Endometrium (tissue), 2 donors: ENCODE data around the gene LUC7L2.
"Not testable (repeated sequence)": the region's sequence is repeated elsewhere in the genome, so short reads cannot be mapped to it uniquely, and the experiment has no call there.

ENCODE experiments used
- FAIRE-seq: peaks from 2 replicates; lab custom pipeline; 2012; peaks lifted over from hg19 to GRCh38; lab: Jason Lieb, UNC
- donor health status: control.
- donor health status: control.

Gene LUC7L2, protein sequence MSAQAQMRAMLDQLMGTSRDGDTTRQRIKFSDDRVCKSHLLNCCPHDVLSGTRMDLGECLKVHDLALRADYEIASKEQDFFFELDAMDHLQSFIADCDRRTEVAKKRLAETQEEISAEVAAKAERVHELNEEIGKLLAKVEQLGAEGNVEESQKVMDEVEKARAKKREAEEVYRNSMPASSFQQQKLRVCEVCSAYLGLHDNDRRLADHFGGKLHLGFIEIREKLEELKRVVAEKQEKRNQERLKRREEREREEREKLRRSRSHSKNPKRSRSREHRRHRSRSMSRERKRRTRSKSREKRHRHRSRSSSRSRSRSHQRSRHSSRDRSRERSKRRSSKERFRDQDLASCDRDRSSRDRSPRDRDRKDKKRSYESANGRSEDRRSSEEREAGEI

DNA sequence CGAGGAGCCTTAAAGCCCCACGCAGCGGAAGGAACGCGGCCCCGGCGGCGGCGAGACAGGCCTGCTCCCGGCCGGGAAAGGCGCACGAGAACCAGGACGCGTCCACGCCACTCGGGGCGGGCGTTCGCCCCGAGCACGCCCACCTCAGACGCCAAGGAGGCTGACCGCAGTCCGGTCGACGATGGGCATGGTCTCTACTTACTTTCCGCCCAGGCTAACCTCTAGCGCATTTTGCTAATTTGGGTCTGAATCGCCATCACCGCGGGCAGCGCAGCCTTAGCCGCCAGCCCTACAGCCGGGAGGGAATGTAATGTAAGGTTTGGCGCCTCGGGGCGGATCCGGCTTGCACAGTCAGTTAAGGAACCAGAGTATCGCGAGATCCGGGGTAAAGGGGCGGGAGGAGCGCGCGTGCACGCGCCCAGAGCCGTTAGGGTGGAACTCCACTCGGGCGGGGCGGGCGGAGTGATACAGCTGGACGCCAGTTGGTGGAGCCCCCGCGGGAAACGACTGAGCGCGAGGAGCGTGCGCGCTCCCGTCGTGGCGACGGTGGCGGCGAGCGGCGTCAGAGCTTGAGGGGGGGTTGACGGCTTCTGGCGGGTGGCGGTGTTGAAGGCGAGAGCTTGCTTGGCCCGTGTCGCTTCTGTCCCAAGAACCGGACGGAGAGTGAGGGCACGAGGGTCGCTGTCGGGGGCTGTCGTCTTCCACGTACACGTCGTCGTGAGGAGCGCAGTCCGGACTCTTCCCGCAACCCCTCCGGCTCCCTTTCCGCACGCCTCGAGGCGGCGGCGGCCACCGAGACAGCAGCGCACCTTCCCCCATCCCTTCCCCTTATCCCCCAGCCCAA is at the start of gene LUC7L2:
Gene LUC7L2, plus strand, starts transcription at position 529 of the 844 bp plus-strand sequence. CDS start 368 bp downstream, outside the sequence.
- peak; percentile 50 for FAIRE-seq

DNA sequence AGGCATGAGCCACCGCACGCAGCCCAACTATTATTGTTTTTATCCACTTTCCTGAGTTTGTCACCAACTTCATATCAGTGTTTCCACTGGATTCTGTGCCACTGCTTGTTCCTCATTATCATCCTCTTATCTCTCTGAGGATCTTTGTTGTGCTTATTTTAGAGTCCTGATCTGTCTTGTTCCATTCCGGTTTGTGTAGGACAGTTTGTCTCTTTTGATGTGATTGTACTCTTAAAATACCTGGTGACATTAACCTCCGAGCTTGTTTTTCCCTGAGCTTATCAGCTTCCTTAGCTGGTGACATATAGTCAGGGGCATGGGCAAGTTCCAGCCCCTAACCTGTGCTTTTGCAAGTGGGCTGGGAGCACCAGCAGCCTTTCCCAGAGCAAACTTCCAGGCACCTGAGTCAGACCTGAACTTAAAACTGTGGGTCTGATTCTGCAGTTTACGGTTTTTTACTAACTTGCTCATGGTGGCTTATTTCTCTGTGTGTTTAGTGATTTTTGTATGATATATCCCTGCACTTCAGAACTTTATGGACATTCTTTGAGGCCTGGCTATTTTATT is 41.7 kb upstream of the LUC7L2 start:
- no peak for FAIRE-seq

DNA sequence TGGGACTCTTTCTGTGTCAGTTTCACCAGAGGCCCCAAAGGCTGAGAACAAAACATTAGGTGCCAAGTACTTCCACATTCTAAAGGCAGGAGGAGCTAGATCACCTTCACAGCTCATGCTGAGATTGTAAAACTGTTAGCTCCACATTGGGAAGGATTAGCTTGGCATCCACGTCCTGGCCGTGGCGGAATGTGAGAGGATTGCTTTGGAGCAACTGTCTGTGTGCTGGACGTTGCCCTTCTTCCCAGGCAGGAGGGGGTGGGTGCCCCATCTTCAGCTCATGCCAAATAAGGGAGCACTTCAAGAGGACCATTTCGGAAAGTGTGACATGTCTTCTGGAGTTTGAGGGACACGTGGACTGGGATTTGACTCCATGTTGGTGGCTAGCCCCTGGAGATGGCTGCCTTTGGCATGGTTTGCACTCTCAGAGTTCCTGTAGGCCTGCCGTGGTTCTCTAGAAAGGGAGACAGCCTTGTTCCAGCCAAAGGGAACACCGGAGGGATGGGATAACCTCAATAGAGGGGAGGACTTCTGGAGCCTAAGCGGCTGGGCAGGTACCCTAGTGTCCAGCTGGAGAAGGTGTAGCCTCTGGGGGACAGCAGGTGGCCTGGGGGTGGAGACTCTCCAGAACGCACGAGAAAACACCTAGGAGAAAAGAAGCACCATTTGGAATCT is 38.5 kb upstream of the LUC7L2 start:
- no peak for FAIRE-seq

DNA sequence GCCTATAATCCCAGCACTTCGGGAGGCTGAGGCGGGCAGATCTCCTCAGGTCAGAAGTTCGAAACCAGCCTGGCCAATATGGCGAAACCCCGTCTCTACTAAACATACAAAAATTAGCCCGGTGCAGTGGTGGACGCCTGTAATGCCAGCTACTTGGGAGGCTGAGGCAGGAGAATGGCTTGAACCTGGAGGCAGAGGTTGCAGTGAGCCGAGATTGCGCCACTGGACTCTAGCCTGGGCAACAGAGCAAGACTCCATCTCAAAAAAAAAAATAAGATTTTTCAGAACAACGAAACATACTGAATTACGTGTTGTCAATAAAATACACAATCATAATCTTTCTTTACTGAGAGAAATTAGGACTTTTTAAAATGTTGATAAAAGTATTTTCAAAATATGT is 35.0 kb upstream of the LUC7L2 start:
- FAIRE-seq: peak; percentile 18

DNA sequence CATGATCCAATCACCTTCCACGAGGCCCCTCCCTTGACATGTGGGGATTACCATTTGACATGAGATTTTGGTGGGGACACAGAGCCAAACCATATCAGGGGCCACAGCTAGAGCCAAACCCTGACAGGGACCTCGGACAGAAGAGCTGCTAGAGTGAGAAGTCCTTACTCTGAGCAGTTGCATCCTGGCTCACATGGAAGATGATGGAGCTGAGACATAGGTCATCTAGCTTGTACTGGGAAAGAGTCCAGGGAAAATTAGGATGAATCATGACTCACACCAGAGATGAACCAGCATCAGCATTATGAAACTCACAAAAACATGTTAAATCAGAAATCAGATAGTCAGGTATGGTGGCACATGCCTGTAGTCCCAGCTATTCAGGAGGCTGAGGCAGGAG is 31.3 kb upstream of the LUC7L2 start:
- FAIRE-seq: no peak

DNA sequence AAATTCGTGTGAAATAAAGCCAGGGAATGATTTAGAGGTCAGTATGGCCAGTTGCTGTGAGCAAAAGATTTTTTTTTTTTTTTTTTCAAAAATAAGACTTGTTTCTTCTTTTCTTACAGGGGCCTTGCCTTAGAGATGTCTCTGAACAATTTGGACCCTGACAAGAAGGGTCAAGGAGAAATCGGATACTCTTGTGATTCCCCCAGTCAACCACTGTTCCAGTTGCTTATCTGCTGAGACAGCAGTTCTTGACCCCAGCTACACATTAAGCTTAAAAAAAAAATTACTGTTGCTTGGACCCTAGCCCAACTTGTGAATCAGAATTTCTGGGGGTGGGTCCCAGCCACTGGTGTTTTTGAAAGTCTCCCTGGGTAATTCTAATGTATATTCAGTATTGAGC is 30.6 kb upstream of the LUC7L2 start:
- no peak for FAIRE-seq

DNA sequence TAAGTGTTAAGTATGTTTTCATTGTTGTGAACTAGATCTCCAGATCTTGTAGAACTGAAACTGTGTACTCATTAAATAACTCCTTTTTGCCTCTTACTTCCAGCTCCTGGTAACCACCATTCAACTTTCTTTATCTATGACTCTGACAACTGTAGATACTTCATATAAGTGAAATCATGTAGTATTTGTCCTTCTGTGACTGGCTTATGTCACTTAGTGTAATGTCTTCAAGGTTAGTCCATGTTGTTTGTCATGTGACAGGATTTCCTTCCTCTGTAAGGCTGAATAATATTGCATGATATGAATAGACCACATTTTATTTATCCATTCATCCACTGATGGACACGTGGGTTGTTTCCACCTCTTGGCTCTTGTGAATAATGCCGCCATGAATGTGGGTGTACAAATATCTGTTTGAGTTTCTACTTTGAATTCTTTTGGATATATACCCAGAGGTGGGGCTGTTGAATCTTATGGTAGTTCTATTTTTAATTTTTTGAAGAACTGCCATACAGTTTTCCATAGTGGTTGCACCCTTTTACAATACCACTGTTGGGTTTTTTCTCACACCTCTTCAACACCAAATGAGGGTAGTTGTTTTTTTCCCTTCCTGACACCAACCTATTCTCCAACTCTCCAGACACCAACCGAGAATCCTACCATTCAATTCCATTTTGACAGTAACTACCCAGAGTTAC is 29.2 kb upstream of the LUC7L2 start:
- no peak for FAIRE-seq

DNA sequence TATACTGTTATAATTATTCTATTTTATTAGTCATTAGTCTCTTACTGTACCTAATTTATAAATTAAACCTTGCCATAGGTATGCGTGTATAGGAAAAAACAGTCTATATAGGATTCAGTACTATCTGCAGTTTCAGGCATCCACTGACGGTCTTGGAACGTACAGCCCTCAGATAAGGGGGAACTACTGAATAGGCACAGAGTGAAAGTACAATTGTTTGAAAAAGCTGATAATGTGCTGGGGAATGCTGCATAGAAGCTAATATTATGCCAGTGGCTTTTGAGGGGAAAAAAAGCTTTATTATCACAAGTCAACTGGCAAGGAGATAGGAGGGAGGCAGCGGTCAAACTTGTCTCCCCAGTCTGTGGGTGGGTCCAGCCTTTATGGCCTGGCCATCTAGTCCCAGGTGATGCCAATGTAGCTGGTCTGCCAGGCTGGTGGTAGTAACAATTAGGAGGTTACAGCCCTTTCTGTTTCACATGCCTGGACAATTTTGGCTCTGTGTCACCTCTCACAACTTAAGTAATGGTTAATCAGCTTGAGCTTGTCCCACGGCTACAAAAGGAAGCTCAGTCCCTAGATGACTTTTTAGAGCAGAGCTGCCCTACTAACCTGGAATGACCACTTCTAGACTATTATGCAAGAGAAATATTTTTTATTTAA is 26.9 kb upstream of the LUC7L2 start:
- no peak for FAIRE-seq

DNA sequence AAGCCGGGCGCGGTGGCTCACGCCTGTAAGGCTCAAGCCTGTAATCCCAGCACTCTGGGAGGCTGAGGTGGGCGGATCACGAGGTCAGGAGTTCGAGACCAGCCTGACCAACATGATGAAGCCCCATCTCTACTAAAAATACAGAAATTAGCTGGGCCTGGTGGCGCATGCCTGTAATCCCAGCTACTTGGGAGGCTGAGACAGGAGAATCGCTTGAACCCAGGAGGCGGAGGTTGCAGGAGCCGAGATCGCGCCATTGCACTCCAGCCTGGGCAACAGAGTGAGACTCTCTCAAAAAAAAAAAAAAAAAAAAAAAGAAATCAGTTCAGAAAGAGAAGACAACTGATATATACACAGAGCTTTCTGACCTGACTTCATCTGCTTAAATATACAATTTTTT is 26.3 kb upstream of the LUC7L2 start:
- FAIRE-seq: not testable (repeated sequence)

DNA sequence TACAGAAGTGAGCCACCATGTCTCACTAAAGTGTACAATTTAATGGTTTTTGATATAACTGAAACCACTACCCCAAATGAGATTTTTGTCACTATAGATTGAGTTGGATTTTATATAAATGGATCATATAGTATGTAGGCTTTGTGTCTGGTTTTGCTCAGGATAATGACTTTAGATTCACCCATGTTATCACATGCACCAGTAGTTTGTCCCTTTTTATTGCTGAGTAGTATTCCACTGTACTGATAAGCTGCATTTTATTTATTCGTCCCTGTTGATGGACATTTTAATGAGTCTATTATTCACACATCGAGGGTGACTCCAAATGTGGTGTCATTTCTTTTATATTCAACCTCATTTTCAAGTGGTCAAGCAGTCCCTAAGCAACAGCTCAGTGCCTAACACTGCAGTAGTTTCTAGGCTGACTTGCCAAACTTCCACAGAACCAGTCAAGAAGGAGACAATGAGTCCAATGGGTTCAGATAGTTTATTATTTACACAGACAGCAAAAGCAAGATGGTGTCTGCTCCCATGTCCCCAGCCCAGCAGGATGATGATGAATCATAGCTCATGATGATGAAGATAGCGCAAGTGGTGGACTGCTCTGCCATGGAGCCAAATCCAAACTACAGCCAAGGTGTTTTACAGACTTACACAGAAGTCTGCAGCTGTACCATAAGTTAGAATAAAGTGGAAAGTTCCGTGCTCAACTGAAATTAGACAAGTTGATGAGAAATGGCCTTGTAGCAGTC is 25.1 kb upstream of the LUC7L2 start:
- FAIRE-seq: no peak

DNA sequence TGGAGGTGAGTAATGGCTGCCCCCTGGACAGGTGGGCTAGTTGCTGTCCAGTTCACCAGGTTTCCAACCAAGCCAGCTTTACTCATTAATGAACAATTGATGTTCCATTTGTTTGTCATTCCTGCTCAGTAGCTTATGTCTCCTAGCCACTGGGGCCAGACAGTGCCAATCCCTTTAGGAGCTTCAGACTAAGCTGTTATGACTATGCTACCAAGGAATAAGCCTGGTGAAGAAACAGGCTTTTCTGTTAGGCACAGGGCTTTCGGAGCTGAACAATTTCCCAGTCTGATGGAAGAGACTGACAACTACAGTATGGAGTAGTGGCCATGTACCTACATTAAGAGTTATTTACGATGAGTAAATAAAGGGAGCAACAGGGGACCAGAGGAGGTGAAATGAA is 20.7 kb upstream of the LUC7L2 start:
- FAIRE-seq: no peak

DNA sequence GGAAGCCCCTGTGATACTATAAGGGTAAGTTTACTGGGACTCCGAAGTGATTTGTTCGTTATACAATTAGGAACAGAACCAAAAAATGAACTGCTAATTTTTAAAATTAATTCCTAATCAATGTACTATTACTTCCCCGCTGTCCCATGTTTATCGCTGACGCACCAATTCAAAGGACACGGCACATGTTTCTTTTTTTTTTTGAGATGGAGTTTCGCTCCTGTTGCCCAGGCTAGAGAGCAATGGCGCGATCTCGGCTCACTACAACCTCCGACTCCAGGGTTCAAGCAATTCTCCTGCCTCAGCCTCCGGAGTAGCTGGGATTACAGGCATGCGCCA is 20.0 kb upstream of the LUC7L2 start:
- no peak for FAIRE-seq

DNA sequence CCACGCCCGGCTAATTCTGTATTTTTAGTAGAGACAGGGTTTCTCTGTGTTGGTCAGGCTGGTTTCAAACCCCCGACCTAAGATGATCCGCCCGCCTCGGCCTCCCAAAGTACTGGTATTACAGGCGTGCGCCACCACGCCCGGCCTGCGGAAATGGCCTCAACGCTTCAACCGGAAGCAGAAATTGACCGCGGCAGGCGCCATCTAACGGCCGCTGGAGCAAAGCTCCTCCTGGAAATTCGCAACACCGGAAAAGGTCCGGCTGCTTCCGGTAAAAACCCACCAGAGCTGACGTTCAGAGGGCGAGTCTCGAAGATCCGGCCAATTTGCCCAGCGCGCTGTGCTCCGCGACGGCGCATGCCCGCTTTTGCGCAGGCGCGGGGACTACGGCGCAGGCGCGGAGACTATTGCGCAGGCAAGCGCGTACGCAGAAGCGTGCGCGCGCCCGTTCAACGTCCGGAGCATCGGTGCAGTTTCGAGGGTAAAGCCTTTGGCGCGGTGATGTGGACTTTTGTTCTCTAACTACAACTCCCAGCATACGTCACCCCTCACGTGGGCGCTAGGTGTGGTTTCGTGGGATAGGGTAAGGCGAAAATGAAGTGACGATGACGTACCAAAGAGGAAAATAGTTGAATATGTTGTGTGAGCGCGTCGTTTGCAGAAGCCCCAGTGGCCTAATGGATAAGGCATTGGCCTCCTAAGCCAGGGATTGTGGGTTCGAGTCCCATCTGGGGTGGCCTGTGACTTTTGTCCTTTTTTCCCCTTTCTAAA is 19.5 kb upstream of the LUC7L2 start:
- FAIRE-seq: peak; percentile 94

DNA sequence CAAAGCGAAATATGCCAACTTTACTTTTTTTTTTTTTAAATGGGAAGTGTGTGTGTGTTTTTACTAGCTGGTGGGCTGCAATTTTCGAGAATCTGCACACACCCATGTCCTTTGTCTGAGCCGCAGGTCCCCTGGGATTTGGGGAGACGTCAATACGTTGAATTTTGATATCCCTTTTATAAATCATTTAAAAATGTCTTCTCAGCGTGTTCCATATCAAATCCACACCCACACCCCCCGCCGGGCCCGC is 19.0 kb upstream of the LUC7L2 start:
- FAIRE-seq: no peak

DNA sequence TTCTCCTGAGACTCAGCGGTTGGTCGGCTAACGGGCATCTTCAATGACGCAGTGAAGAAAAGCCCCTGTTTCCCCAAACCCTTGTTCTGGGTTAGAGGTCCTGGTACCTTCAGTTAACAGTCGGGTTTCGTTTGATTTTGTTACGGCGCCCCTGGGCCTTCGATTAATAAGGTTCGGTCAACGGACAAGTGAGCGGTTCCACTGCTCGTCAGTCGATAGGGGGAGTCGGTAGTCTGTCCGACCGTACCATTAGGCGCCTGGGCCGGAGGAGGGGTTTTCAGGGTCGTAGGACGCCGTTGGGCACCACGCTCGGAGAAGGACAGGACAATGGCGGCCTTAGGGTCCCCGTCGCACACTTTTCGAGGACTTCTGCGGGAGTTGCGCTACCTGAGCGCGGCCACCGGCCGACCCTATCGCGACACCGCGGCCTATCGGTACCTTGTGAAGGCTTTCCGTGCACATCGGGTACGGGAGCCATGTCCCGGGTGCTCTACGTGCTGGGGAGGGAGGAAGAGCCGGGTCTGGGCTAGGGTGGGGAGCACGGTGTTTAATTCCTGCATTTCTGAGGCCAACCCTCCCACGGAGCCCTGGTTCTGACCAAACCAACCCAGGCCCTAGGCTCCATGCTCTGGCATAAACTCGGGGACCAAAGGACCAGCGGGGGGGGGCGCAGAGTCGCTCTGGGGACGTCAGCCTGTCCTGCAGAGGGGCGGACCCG is 18.5 kb upstream of the LUC7L2 start, which contains the start of gene FMC1:
Gene FMC1, plus strand, starts transcription at position 280 of the 718 bp plus-strand sequence. Its CDS starts 48 bp downstream, at position 328.
- FAIRE-seq: peak; percentile 64

DNA sequence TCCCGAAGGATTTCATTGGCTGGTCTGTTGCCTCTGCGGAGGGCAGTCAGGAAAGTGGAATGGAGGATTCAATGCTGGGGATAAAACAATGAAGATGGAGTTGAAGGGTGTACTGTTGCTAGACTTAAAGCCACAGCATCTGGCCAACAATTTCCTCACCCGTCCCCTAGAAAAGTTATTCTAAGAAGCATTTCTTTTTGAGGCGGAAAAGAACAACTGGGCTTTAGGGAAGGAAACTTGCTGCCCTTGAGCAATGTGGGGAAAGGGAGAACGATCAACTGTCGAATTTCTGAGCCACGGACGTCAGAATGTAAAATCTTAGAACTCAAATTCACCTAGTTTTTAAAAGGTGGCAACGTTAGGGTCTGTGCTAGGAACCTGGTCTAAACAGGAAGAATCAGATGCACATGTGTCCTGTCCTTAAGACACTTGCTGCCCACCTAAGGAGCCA is 17.9 kb upstream of the LUC7L2 start:
- no peak for FAIRE-seq

DNA sequence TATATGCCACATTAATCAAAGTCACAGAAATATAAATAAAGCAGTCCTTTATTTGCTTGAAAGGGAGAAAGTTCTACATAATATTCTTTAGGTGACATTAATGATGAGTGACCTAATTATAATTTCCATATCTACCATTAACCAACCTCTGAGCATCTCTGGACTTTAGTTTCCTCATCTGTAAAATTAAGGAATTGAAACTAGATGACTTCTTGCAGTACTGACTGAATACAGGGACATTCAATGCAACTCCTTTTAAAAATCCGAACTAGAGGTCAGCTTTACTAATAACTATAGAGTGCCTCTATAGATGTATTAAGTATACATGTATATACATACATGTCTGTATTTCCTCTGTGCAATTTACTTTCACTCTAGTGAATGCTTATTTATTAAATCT is 14.7 kb upstream of the LUC7L2 start:
- FAIRE-seq: no peak

DNA sequence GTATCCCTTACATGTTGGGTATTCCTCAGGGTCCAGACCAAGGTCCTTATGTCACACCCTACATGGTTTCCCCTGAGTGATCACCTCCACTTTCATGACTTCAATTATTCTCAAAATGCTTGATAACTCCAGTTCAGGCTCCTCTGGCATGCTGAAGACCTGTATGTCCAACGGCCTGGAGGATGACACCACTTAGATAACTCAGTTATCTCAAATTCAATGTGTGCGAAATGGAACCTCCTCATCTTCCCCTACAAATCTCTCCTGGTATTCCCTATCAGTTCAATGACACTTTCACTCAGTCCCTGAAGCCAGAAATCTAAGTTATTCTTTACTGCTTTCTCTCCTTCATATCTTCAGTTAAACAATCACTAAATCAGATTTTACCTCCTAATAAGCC is 8.7 kb upstream of the LUC7L2 start:
- FAIRE-seq: no peak

DNA sequence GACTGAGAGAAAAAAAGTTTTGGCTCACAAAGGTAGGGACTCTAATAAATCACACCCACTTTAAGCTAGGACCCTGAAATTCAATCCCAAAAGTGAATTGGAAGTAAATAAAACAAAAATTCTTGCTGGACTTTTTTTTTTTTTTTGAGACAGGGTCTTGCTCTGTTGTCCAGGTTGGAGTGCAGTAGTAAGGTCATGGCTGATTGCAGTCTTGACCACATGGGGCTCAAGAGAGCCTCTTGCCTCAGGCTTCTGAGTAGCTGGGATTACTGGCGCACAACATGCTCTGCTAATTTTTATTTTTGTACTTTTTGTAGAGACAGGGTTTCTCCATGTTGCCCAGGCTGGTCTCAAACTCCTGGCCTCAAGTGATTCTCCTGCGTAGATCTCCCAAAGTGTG is 5.0 kb upstream of the LUC7L2 start:
- no peak for FAIRE-seq
